Measurements from ENCODE around the gene FBN1. TPM values are rescaled to one million over a fixed set of nuclear protein-coding genes. Genes with fewer than 3 reads are reported as not detected.

The FBN1 gene
- total RNA-seq, 2 donors from 2014 or later = 12.1 to 81.9 TPM

GRCh38 chr15:48395521-48396011, 249.9 kb downstream of the FBN1 start:
- H3K27ac ChIP-seq = peak overlapping the region in 1 of 2 donors; percentile 68
- H3K36me3 ChIP-seq = no peaks in the 10 kb centered on the region
- no peaks in the 10 kb centered on the region for H3K27me3 ChIP-seq (replicated peaks; ENCODE audit: insufficient read depth)
- DNase-seq (ENCODE audit: low spot score) = no peak
- H3K9me3 ChIP-seq = no peaks in the 10 kb centered on the region
- peaks cover 5% of the 10 kb centered on the region for H3K4me1 ChIP-seq (replicated peaks)
- H3K4me3 ChIP-seq = no peak overlapping the region
- 62% methylated on average over 5 of the region's 5 CpGs for WGBS
- intact Hi-C loops (cut with DNase I) = no loop called here
- TF ChIP-seq CTCF (IDR thresholded peaks at IDR 0.05) (no peak), POLR2A (IDR thresholded peaks at IDR 0.05) (no peak), POLR2AphosphoS5 (IDR thresholded peaks at IDR 0.05) (no peak)

- no peak for TF ChIP-seq CTCF (IDR thresholded peaks at IDR 0.05)
- TF ChIP-seq POLR2A (IDR thresholded peaks at IDR 0.05) = no peak
- no peak for TF ChIP-seq POLR2AphosphoS5 (IDR thresholded peaks at IDR 0.05)
- Histone ChIP-seq H3K36me3 (no peaks in the 10 kb centered on the region), H3K9me3 (no peaks in the 10 kb centered on the region), H3K4me3 (no peak overlapping the region), H3K27ac (peak overlapping the region; percentile 51 to 68), H3K4me1 (replicated peaks) (peaks cover 5% of the 10 kb centered on the region), H3K27me3 (replicated peaks; ENCODE audit: insufficient read depth) (no peaks in the 10 kb centered on the region)
- 90% methylated on average over 4 of the region's 4 CpGs for WGBS
- intact Hi-C loops (cut with DNase I) = no loop called here
- DNase-seq (ENCODE audit: low spot score) = no peak
Measured at GRCh38 chr15:48394970-48395369, 250.5 kb downstream of the FBN1 start.

GRCh38 chr15:48393645-48394506, 251.6 kb downstream of the FBN1 start:
- TF ChIP-seq POLR2AphosphoS5 (IDR thresholded peaks at IDR 0.05) (peak; percentile 81), POLR2A (IDR thresholded peaks at IDR 0.05) (no peak)
- Histone ChIP-seq H3K27ac (peak overlapping the region; percentile 51 to 68), H3K4me1 (replicated peaks) (peaks cover 5% of the 10 kb centered on the region), H3K36me3 (no peaks in the 10 kb centered on the region), H3K9me3 (no peaks in the 10 kb centered on the region), H3K4me3 (no peak overlapping the region), H3K27me3 (replicated peaks; ENCODE audit: insufficient read depth) (no peaks in the 10 kb centered on the region)
- 41% methylated on average over 15 of the region's 15 CpGs for WGBS
- peak; percentile 79 for DNase-seq (ENCODE audit: low spot score)
- intact Hi-C loops (cut with DNase I) = no loop called here

- no peak overlapping the region for H3K4me3 ChIP-seq
- H3K27ac ChIP-seq = peak overlapping the region; percentile 58 to 68
- DNase-seq (ENCODE audit: low spot score) = peak; percentile 62
- TF ChIP-seq CTCF (IDR thresholded peaks at IDR 0.05) = no peak
- peak; percentile 10 for TF ChIP-seq POLR2AphosphoS5 (IDR thresholded peaks at IDR 0.05)
- no peaks in the 10 kb centered on the region for H3K36me3 ChIP-seq
- intact Hi-C loops (cut with DNase I) = no loop called here
- H3K4me1 ChIP-seq (replicated peaks) = peaks cover 11% of the 10 kb centered on the region
- H3K9me3 ChIP-seq = no peaks in the 10 kb centered on the region
- H3K27me3 ChIP-seq (replicated peaks; ENCODE audit: insufficient read depth) = no peaks in the 10 kb centered on the region
- 23% methylated on average over 4 of the region's 4 CpGs for WGBS
Measured at GRCh38 chr15:48392356-48392755, 253.2 kb downstream of the FBN1 start.

GRCh38 chr15:48391950-48392349, 253.6 kb downstream of the FBN1 start:
- Histone ChIP-seq H3K4me3 (no peak overlapping the region), H3K9me3 (no peaks in the 10 kb centered on the region), H3K27ac (peak overlapping the region; percentile 58 to 68), H3K27me3 (replicated peaks; ENCODE audit: insufficient read depth) (no peaks in the 10 kb centered on the region), H3K36me3 (no peaks in the 10 kb centered on the region), H3K4me1 (replicated peaks) (peaks cover 11% of the 10 kb centered on the region)
- intact Hi-C loops (cut with DNase I) = no loop called here
- 94% methylated on average over 2 of the region's 2 CpGs for WGBS
- TF ChIP-seq POLR2A (IDR thresholded peaks at IDR 0.05) = no peak
- no peak for TF ChIP-seq POLR2AphosphoS5 (IDR thresholded peaks at IDR 0.05)
- no peak for TF ChIP-seq CTCF (IDR thresholded peaks at IDR 0.05)
- DNase-seq (ENCODE audit: low spot score) = no peak
